GM19043 (cell line): ENCODE data around the gene SOCS1.

Experiments used
- ATAC-seq: cut with Tn5 transposase; IDR thresholded peaks from one replicate; pipeline ENCODE4 v1.9.1; 2021; ENCODE audit warnings: low read depth; ENCODE audit not compliant: unreplicated experiment

Gene SOCS1

GRCh38 chr16:11263737-11264136 is 7.7 kb upstream of the SOCS1 start:
- no peak for ATAC-seq

DNA sequence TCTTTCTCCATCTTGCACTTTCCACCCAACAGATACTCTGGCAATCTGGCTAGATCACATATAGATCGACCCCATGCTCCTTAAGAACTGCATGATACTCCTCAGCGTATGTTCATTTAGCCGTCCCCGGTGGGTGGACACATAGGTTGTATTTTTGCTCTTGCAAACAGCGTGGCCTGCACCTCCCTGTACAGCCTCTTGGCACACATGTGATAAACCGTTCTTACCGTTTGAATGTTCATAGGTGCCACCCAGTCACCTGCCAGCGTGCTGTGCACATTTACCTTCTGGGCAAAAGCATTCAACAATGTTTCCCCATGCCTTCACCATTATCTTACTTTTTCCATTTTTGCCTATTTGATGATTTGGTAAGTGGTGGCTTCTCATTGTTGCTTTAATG is 6.9 kb upstream of the SOCS1 start:
- ATAC-seq = no peak

GRCh38 chr16:11260596-11260966 is 4.6 kb upstream of the SOCS1 start:
- no peak for ATAC-seq

DNA sequence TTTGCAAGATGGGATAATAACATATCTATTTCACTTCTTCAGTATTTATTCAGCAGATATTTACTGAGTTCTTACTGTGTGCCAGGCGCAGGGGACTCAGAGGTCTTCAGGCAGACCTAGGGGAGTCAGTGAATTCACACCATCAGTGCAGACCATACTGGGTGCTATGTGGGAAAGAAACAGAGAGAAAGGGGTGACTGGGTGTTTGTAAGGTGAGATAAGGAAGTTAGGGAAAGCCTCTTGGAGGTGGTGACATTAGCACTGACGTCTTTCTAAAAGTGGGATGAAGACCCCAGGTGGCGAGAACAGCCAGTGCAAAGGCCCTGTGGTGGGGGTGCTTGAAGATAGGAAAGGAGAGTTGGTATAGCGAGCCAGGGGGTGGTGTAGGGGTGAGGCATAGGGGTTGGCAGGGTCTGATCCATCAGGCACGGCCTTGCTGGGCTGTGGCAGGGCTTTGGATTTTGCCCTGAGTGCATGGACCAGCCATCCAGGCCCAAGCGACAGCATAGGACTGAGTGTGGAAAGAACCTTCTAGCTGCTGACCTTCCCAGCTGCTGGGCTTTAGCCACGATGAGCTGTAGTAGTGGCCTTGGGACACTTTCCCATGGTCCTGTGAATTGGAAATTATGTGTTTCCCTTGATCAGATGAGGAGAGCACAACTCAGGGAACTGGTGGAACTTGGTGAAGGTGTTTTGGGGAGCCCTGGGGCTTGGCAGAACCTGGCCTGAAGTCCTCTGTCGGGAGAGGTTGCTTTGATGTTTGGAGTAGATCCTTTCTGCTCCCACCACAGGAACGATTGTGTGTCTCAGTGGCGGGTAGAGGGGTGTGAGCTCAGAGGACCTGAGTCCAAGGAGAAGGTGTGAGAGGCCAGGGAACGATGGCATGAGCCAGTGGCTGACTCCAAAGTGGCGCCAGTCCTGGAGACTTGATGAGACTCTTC is 3.9 kb upstream of the SOCS1 start:
- ATAC-seq = no peak

GRCh38 chr16:11258553-11259492 is 2.8 kb upstream of the SOCS1 start:
- ATAC-seq = no peak

- no peak for ATAC-seq
These were observed 1.3 kb upstream of the SOCS1 start for GRCh38 chr16:11257131-11257938.

- ATAC-seq = no peak
These were observed 692 bp upstream of the SOCS1 start for GRCh38 chr16:11256661-11257130.

DNA sequence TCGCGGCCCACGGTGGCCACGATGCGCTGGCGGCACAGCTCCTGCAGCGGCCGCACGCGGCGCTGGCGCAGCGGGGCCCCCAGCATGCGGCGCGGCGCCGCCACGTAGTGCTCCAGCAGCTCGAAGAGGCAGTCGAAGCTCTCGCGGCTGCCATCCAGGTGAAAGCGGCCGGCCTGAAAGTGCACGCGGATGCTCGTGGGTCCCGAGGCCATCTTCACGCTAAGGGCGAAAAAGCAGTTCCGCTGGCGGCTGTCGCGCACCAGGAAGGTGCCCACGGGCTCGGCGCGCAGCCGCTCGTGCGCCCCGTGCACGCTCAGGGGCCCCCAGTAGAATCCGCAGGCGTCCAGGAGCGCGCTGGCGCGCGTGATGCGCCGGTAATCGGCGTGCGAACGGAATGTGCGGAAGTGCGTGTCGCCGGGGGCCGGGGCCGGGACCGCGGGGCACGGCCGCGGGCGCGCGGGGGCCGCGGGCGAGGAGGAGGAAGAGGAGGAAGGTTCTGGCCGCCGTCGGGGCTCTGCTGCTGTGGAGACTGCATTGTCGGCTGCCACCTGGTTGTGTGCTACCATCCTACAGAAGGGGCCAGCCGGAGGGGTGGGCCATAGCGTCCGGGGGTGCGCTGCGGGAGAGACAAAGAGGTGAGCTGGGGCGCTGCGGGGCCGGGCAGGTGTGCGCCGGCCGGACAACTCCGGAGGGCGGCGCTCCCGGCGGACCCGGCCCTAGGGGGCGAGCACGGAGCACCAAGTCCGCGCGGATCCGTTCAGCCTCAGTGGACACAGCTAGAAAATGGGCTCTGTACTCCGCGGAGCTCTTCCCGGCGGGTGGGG is 879 bp downstream of the SOCS1 start:
- no peak for ATAC-seq

DNA sequence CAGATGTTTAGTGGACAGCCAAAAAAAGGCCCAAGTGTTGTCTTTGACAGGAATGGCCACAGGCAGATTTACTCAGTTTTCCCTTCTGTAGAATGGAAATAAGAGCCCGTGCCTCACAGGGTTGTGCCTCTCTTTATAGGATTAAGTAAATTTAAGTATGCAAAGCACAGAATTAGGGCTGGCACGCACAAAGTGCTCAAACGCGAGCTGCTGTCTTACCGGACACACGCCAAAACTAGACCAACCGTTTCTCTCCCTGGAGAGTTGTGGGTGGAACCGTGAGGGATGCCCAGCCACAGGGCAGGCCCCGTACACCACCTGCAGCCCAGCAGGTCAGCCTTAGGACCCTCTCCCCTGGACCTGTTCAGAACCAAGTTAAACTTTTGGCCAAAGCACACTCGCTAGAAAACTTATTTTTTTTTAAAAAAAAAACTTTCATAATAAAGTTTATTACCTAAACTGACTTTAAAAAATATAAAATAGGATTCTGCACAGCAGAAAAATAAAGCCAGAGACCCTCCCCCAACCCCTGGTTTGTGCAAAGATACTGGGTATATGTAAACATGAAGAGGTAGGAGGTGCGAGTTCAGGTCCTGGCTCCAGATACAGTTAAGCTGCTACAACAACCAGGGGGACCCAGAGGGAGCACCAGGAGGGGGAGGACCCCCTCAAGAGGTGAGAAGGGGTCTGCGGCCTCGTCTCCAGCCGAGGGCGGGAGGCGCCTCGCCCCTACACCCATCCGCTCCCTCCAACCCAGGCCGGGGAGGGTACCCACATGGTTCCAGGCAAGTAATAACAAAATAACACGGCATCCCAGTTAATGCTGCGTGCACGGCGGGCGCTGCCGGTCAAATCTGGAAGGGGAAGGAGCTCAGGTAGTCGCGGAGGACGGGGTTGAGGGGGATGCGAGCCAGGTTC is 1.8 kb downstream of the SOCS1 start:
- ATAC-seq = no peak

GRCh38 chr16:11253009-11253994 is 2.7 kb downstream of the SOCS1 start:
- ATAC-seq = no peak

- ATAC-seq = no peak
These were observed 3.5 kb downstream of the SOCS1 start for GRCh38 chr16:11252482-11252931.

- ATAC-seq = no peak
These were observed 4.2 kb downstream of the SOCS1 start for GRCh38 chr16:11251525-11252481.

GRCh38 chr16:11250786-11251524 is 5.0 kb downstream of the SOCS1 start:
- no peak for ATAC-seq

DNA sequence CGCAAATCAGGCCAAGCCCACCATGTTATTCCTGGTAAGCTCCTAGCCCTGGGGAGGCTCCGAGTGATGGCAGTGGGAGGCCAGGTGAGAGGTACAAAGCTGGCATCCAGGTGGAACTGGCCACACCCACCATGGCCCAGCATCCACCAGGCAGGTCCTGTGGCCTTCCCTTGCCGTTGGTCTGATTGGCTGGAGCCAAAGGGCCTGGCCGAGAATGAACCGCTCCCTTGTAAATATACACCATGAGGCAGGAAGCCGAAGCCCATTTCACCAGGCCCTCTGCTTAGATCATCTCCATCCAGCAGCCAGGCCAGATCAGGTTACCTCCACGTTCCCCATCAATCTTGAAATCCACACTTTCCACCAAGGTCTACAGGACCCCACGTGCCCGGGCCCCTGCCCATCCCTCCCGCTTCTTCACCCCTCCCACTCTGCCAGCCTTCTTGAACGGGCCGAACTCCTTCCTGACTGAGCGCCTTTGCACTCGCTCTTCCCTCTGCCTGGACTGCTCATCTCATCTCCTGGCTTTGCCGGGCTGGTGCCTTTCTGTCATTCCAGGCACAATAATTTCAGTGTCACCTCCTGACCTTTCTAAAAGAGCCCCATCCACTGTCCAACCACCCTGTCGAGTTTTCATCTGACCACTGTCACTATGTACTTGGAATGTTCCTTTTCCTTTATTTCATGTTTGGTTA is 5.8 kb downstream of the SOCS1 start:
- ATAC-seq = no peak
